Endothelial cell (in vitro differentiated cells): ENCODE data around the gene THEMIS. TPM values are rescaled to one million over a fixed set of nuclear protein-coding genes. Genes with fewer than 3 reads are reported as not detected.
"Not testable (repeated sequence)": the region's sequence is repeated elsewhere in the genome, so short reads cannot be mapped to it uniquely, and the experiment has no call there.

ENCODE experiments used
- DNase-seq: peaks from one replicate; pipeline ENCODE4 v3.0.0; 2021; ENCODE audit warnings: low spot score
- H3K27ac Mint-ChIP-seq: one replicate; pipeline ENCODE4 v1.8.0; 2021; ENCODE audit warnings: mixed read lengths, inconsistent platforms; ENCODE audit not compliant: unreplicated experiment
- H3K27me3 Mint-ChIP-seq: one replicate; pipeline ENCODE4 v1.8.0; 2021; ENCODE audit warnings: mild to moderate bottlenecking, moderate library complexity, mixed read lengths, inconsistent platforms; ENCODE audit not compliant: unreplicated experiment
- H3K36me3 Mint-ChIP-seq: one replicate; pipeline ENCODE4 v1.8.0; 2021; ENCODE audit warnings: mild to moderate bottlenecking, low read depth, mixed read lengths, inconsistent platforms; ENCODE audit not compliant: unreplicated experiment
- H3K4me1 Mint-ChIP-seq: one replicate; pipeline ENCODE4 v1.8.0; 2021; ENCODE audit warnings: mild to moderate bottlenecking, mixed read lengths, inconsistent platforms; ENCODE audit not compliant: unreplicated experiment
- H3K4me3 Mint-ChIP-seq: one replicate; pipeline ENCODE4 v1.8.0; 2021; ENCODE audit warnings: mild to moderate bottlenecking, mixed read lengths, inconsistent platforms; ENCODE audit not compliant: unreplicated experiment
- H3K9me3 Mint-ChIP-seq: one replicate; pipeline ENCODE4 v1.8.0; 2021; ENCODE audit warnings: mixed read lengths, inconsistent platforms; ENCODE audit not compliant: unreplicated experiment
- CTCF ChIP-seq: fragments of 200-600 bp; sonication (generic); IDR thresholded peaks from one replicate; pipeline ENCODE4 v1.5.0; 2021; ENCODE audit warnings: antibody characterized with exemption; ENCODE audit not compliant: unreplicated experiment
- total RNA-seq: library from RNA; stranded (reverse); fragmentation: NEBNext Ultra II Directional; extraction: Animal tissue kit (Norgen Biotek cat#: 25700); gene quantifications from one replicate; pipeline ENCODE4 v1.2.1, GENCODE V29; 2021; ENCODE audit not compliant: unreplicated experiment

THEMIS gene
- total RNA-seq, 1 donor from 2014 or later: not detected

DNA sequence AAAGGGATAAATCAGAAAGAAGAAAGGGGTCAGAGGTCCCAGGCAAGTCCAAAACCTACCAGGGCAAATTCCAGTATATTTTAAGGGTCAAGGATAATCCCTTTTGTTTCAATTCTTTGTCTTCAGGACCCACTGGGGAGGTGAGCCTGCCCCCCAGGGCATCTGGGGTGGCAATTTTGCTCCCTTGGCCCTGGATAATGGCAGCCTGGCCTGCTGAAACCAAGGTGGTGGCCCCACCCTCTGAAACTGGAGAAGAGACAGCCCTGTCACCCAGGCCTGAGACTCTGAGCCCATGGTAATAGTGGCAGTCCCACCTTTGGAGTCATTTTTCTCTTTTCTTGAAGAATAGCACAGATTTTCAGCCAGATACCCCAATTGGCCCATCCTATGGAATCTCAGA, 205.8 kb downstream of the THEMIS start:
- H3K9me3 Mint-ChIP-seq: no peaks in the 10 kb centered on the region
- no peaks in the 10 kb centered on the region for H3K4me1 Mint-ChIP-seq
- DNase-seq: no peak
- no peak overlapping the region for H3K27ac Mint-ChIP-seq
- H3K36me3 Mint-ChIP-seq: no peaks in the 10 kb centered on the region
- no peak for TF ChIP-seq CTCF
- H3K27me3 Mint-ChIP-seq: no peaks in the 10 kb centered on the region
- H3K4me3 Mint-ChIP-seq: no peak overlapping the region

GRCh38 chr6:127691146-127691545, 209.7 kb downstream of the THEMIS start:
- Mint-ChIP-seq H3K9me3 (no peaks in the 10 kb centered on the region), H3K27ac (no peak overlapping the region), H3K4me3 (no peak overlapping the region), H3K36me3 (no peaks in the 10 kb centered on the region), H3K27me3 (no peaks in the 10 kb centered on the region), H3K4me1 (no peaks in the 10 kb centered on the region)
- no peak for TF ChIP-seq CTCF
- DNase-seq: no peak

DNA sequence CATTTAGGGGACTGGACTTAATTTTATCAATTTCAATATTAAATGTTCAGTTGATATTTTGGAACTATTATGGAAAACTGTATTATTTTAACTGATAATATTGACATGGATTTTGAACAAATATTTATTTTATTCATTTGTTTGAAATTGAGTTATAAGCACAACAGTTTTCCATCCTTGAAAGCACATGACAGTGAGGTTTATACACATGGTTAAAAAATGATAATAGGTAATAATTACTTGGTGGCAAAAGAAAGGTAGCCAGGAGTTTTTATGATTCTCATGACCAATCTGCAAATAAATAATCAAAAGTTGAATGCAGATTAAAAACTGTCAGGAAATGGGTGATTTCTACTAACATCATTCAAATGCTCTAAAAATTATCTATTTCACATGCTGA, 210.3 kb downstream of the THEMIS start:
- TF ChIP-seq CTCF: no peak
- DNase-seq: no peak
- Mint-ChIP-seq H3K4me3 (no peak overlapping the region), H3K4me1 (no peaks in the 10 kb centered on the region), H3K27me3 (no peaks in the 10 kb centered on the region), H3K27ac (no peak overlapping the region), H3K36me3 (no peaks in the 10 kb centered on the region), H3K9me3 (no peaks in the 10 kb centered on the region)

DNA sequence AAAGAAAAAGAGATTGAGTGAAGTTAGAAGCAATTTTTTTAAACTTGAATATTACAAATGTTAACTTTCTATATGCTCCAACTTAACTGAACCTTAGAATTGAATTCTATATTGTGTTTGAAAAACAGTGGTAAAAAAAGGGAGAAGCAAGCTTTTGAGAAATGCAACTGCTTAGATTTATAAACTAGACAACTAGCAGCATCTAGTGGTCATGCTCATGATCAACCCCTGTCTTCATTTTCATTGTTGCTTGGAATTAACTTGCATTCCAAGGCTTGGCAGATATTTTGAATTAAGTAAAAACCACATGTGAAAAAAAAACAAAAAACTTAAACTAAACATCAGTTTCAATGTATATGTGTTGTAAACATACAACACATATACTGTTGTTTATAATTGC, 210.8 kb downstream of the THEMIS start:
- Mint-ChIP-seq H3K27me3 (no peaks in the 10 kb centered on the region), H3K4me3 (no peak overlapping the region), H3K27ac (no peak overlapping the region), H3K36me3 (no peaks in the 10 kb centered on the region), H3K4me1 (no peaks in the 10 kb centered on the region), H3K9me3 (no peaks in the 10 kb centered on the region)
- DNase-seq: no peak
- peak; percentile 28 for TF ChIP-seq CTCF

- not testable (repeated sequence) for H3K4me3 Mint-ChIP-seq, H3K27me3 Mint-ChIP-seq, H3K9me3 Mint-ChIP-seq, DNase-seq, H3K4me1 Mint-ChIP-seq, H3K36me3 Mint-ChIP-seq, H3K27ac Mint-ChIP-seq
Measured at GRCh38 chr6:127687490-127687889, 213.4 kb downstream of the THEMIS start.

DNA sequence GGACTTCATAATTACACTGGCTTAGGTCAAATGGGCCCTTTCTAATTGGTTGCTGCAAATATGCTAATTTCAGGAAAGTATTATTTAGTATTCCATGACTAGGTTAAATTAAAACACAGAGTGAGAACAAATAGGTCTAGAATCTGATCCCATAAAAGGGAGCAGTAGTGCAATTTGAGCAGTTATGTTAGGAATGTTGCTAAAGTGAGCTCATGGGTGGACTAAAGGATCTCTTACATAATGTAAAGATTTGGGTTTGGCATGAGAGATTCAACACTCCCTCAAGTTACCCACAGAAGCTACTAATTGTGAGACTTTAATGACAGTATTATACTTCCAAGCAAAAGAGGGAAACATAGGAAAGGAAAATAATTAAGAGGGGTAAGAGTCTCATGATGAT, 214.8 kb downstream of the THEMIS start:
- Mint-ChIP-seq H3K27me3 (no peaks in the 10 kb centered on the region), H3K9me3 (no peaks in the 10 kb centered on the region), H3K4me3 (no peak overlapping the region), H3K27ac (no peak overlapping the region), H3K4me1 (no peaks in the 10 kb centered on the region), H3K36me3 (no peaks in the 10 kb centered on the region)
- no peak for TF ChIP-seq CTCF
- DNase-seq: no peak
